ENCODE results near the gene RAB10.
A peak's percentile ranks its signal among the peaks of the same experiment; 100 is the strongest.
"Not testable (repeated sequence)": the region's sequence is repeated elsewhere in the genome, so short reads cannot be mapped to it uniquely, and the experiment has no call there.

The RAB10 gene

DNA sequence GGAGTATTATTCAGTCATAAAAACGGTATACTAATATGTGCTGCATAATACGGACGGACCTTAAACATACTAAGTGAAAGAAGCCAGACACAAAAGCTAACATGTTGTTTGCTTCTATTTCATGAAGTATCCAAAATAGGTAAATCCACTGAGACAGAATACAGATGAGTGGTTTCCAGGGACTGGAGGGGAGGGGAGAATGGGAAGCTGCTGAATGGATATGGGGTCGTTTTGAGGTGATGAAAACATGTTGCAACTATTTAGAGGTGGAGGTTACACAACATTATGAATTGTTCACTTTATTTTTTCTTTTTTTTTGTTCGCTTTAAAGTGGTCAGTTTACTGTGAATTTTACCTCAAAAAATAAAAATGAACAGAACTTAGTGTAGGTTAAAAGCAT, 52.9 kb downstream of the RAB10 start:
- DNase-seq, result no peak

DNA sequence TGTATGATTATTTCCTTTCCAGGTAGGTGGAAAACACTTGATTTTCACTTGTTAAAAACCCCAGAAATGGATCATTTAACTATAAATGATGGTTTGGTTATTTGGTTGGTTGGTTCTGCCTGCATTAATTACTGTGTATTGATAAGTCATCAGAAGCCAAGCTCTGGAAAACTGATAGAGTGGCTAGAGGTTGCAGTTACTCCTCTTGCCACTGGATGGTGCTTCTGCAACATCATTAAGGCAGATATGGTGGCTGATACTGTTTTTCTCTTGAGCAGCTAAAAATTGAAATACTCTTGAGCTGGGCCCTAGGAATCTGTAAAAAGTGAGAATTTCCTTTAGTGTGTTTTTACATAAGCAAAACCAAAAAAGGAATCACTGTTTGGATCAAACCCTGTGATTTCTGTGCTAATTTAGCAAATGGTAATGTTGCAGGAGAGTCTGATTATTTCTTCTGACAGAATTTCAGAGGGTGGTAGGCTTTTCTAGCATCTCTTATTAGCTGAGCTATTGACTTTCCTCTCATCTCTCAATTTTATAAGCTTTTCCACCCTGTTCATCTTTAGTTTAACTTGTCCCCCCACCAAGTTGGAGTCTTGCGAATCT, 54.3 kb downstream of the RAB10 start:
- peak in 12 of 56 donors; percentile 3 to 39 (median 21) for DNase-seq

DNA sequence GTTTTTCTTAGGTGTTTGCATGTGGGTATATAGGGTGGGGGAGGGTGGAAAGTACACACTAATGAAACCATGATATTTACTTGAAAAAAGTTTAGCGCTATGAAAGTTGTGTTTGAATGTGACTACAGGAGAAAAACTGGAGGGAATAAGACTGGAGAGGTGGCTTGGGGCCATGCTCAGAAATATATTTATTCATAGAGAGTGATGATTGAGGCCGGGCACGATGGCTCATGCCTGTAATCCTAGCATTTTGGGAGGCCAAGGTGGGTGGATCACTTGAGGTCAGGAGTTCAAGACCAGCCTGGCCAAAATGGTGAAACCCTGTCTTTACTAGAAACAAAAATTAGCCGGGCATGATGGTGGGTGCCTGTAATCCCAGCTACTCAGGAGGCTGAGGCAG, 55.0 kb downstream of the RAB10 start:
- not testable (repeated sequence) for DNase-seq

DNA sequence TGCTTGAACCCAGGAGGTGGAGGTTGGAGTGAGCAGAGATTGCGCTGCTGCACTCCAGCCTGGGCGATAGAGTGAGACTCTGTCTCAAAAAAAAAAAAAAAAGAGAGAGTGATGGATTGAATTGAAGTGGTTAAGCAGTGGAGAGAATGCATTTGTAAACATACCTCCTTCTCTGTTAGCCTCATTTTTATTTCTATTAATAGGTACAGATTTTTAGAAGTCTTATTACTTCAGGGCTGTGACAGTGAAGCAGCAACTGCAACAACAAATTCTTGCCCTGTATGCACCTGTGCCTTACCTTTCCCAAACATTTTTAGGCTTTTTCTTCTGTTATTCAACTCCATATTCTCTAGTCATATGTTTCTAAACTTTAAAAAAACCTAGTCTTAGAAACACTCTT, 55.5 kb downstream of the RAB10 start:
- no peak for DNase-seq

DNA sequence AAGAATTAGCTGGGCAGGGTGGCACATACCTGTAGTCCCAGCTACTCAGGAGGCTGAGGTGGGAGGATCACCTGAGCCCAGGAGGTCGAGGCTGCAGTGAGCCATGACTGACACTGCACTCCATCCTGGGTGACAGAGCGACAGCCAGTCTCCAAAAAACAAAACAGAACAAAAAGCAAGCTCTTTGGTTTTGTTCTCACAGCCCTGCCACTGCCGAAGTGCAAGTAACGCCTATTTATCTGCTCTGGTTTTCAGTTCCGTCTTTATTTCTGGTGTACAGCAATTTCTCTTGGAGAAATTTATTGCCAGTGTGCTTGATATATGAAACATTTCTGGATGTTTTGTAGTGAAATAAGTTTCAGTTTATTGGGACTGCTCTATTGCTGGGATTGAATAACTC, 61.9 kb downstream of the RAB10 start:
- no peak for DNase-seq

DNA sequence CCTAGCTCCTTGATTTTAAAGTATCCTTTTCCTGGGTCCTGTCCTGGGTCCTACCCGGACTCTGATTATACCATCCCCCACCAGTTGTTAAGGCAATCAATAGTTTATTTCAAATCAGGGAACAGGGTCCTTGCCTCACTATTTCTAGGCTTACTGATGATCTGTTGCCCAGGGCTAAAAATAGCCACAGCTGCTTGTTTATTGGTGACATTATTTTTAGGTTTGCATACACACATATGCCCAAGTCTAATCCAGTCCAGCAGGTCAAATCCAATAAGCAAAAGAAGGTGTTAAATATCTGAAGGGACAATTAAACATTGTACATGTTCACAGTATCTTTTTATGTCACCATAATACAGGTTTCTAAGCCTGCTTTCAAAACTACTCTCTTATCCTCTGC, 66.0 kb downstream of the RAB10 start:
- DNase-seq, result no peak

DNA sequence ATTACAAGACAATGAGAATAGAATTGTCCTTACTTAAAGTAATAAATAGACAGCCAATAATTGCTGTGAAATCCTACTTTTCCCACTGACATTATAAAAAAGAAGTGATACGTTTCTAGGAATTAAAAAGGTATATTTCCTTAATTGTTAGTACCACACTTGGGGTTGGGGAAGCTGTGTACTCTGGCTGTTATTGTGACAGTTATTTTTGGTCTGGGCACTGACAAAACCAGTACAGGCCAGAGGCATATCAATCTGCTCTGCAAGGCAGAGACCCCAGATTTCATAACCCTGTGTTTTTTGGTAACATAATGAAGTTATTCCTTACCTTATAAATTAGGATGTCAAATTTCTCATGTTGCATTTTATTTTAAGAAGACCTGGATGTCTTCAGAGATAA, 66.5 kb downstream of the RAB10 start:
- DNase-seq, result no peak

DNA sequence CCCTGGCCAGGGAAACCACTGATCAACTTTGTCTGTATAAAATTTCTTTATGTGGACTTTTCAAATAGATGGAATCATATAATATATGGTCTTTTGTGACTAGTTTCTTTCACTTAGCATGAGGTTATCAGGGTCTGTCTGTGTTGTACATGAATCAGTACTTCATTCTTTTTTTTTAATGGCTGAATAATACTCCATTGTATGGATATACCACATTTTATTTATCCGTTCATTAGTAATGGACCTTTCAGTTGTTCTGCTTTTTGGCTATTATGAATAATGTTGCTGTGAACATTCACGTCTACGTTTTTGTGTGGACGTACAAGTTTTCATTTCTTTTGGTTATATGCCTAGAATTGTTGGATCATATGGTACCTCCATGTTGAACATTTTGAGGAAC, 69.9 kb downstream of the RAB10 start:
- DNase-seq, result no peak

DNA sequence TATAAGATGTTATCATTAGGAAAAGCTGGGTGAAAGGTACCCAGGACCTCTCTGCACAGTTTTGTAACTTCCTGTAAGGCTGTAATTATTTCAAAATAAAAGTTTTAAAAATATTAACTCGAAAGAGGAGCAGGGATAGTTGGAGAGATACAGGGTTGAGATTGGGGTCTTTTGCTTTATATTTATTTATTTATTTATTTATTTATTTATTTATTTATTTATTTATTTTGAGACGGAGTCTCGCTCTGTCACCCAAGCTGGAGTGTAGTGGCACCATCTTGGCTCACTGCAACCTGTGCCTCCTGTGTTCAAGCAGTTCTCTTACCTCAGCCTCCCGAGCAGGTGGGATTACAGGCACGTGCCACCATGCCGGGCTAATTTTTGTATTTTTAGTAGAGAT, 74.8 kb downstream of the RAB10 start:
- not testable (repeated sequence) for DNase-seq

DNA sequence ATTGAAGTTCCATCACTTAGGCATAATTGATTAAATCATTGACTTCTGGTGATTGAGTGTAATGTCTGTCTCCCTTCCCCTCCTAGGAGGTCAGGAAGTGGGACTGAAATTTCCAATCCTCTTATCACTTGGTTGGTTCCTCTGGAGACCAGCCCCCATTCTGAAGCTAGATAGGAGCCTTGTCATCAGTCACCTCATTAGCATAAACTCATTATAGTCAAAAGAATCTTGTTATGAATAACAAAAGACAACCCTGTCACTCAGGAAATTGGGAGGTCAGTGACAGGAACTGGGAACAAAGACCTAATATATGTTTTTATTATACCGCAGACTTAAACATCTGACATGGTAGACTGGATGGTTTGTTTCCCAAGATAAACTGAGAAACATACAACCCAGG, 78.3 kb downstream of the RAB10 start:
- no peak for DNase-seq

DNA sequence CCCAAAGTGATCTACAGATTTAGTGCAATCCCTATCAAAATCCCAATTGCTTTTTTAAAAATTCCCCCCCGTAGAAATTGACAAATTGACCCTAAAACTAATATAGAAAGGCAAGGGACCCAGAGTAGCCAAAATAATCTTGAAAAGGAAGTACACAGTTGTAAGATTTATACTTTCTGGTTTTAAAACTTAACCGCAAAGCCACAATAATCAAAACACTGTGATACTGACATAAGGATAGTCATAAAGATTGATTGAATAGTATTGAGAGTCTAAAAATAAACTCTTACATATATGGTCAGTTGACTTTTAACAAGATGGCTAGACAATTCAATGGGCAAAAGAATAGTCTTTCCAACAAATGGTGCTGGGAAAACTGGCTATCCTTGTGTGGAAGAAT, 80.3 kb downstream of the RAB10 start:
- no peak for DNase-seq

DNA sequence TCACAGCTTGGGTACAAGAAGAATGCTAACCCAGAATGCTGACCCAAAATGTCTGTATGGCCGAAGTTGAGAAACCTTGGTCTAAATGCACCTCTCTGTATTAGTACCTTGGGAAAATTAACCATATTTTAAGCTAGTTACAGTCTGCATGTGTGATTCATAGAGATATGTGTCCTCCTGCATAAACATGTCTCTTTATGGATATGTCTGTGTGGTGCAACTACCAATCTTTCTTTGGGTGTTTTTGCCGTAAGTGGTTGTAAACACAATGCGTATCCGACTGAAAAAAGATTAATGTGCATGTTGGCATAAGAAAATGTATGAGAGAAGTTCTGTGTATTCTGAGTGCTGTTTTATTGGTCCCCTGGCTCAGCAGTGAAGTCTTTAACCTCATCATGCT, 84.8 kb downstream of the RAB10 start:
- no peak for DNase-seq

DNA sequence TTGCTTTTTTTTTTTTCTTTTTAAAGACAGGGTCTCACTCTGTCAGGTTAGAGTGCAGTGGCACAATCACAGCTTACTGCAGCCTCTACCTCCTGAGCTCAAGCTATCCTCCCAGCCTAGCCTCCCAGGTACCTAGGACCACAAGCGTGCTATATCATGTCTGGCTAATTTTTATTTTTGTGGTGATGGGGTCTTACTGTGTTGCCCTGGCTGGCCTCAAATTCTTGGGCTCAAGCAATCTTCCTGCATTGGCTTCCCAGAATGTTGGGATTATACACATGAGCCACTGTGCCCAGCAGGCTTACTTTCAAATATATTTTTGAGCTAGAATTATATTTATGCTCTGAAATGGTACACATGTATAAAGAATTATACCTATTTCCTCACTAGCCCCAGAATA, 85.6 kb downstream of the RAB10 start:
- DNase-seq, result no peak

DNA sequence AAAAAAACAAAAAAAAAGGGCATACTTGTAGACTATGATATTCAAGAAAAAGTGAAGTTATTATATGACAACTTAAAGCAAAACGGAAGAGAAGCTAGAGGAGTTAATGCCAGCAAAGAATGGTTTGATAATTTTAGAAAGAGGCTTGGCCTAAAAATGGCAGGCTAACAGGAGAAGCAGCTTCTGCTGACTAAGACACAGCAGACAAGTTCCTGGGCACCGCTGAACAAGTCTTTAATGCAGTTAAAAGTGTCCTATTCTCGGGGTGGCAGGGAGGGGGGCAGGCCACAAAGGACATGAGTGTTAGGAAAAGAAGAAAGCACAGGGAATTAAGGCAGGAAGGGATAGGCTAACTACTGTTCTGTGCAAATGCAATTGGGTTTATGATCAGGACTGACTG, 88.7 kb downstream of the RAB10 start:
- peak in 1 of 56 donors; percentile 4 for DNase-seq

DNA sequence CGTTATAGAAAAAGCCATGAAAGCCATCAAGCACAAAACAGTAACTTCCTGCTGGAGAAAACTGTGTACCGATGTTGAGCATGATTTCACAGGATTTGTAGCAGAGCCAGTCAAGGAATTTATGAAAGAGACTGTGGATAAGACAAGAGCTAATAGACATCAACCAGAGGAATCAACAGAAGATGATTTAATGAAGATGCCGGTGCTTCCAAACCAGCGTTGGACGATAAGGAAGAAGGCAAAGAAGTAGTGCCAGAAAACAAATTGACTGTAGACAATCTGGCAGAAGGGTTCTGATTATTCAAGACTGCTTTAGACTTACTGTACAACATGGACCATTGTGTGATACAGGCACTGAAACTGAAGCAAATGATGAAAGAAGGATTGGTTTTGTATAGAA, 89.5 kb downstream of the RAB10 start:
- no peak for DNase-seq

DNA sequence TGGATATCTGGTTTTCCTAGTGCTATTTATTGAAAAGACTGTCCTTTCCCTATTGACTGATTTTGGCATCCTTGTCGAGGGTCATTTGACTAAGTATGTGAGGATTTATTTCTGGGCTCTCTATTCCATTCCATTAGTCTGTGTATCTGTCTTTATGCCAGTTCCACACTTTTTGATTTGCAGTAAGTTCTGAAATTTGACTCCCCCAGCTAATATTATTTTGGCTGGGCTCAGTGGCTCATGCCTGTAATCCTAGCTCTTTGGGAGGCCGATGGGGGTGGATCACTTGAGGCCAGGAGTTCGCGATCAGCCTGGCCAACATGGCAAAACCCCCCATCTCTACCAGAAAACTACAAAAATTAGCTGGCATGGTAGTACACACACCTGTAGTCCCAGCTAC, 92.2 kb downstream of the RAB10 start:
- DNase-seq, result no peak

DNA sequence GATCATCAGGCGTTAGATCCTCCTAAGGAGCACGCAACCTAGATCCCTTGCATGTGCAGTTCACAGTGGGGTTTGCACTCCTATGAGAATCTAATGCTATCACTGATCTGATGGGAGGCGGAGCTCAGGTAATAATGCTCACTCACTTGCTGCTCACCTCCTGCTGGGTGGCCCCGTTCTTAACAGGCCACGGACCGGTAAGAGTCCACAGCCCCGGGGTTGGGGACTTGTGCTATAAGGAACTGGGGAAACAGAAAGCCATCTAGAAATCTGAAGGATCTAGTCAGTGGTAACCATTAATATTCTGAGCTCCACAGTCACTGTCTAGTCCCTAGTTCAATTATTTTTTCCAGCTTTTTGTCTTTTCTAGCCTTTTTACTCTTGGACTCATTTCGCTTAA, 94.3 kb downstream of the RAB10 start:
- no peak for DNase-seq

DNA sequence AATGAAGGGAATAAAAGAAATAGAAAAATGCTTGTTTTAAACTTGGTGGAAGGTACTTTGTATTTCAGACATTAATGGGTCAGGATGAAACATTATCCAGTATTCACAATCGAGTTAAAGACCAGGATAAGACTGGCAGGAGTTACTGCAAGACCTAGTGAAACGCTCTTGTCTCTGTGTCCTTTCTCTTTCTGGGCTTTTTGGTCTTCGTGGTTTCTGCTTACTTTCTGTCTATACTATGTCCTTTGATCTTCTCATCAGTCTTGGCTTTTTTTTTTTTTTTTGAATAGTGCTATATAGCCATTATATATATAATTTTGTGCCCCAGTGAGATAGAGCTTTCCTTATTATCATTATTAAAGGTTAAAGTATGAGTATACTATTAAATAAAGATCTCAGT, 96.9 kb downstream of the RAB10 start:
- no peak for DNase-seq

DNA sequence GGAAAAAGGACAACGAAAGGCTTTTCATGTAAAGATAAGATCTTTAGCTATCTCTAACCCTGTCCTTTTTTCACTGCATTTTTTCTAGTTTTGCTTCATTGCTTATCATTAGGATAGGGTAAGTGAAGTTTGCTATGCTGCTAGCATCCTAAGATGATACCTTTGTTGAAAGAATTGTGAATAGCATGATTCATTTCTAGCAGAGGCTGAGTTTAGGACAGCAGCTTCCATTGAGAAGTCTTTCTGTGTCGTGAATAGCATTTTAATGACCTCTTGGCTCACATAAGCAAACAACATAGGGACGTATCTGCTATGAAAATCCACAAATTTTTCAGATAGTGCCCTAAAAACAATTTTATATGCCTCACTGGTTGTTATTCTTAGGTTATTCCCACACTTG, 102.6 kb downstream of the RAB10 start:
- no peak for DNase-seq

DNA sequence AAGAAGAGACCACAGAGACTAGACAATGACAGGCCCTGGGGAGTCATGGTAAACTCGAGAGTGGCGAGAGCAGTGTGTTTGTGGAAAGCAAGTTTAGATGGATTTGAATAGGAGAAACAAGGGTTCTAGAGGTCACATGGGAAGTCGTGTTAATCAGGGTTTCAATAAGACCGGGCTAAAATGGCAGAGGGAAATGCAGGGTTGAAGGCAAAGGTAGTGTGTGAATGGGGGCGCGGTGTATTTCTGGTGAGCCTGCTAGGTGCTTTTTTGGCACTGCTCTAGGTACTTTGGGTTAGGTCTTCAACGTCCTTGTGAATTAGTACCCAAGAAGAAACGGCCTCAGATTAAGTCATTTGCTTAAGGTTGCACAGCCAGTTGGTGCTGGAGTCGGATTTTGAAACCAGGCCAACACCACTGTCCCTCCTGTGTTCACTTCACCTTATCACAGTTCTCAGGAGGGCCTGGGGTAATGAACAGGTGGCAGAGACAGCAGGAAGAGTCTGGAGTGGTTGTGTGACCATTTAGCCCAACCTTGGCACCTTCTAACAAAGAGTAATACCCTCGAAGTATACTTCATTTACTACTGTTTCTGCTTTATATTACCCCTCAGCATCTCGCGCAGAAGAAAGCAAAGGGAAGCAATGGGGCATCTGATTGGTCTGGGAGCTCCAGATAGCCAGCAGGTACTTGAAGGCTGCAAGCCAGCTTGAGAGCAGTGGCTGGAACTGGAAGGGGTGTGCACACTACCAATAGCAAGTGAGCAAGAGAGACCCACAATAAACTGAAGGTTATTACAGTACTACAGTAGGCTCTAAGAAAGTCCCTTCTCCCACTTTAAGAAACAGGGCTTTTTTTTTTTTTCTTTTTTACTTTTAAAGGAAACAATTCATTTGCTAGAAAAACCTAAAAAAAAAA, 105.6 kb downstream of the RAB10 start:
- DNase-seq, result no peak

DNA sequence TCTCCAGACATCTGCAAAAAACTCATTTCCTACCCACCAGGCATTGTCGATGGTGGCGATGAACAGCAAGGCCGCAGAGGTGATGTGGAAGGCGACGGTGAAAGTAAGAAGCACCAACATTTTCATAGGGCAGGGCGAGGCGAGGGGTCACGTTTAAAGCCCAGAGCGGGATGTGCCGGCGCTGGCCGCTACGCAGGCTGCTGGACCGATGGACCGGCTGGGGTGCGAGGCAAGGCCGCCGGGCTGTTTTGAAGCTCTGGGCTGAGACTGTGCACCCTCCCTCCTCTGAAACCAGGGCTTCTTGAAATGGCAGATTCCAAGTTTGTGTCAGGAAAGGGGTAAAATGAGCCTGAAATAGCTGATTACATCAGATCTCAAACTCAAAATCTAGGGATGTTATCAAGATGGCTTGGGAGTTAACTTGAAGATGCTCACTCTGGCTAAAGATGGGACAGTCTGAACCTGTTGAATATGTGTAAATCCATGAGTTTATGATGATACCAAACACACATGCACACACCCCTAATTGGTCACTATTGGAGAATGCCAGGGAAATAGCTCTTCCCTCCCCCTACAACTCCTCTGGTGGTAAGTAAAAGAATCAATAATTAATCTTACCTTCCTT, 107.4 kb downstream of the RAB10 start:
- no peak for DNase-seq

DNA sequence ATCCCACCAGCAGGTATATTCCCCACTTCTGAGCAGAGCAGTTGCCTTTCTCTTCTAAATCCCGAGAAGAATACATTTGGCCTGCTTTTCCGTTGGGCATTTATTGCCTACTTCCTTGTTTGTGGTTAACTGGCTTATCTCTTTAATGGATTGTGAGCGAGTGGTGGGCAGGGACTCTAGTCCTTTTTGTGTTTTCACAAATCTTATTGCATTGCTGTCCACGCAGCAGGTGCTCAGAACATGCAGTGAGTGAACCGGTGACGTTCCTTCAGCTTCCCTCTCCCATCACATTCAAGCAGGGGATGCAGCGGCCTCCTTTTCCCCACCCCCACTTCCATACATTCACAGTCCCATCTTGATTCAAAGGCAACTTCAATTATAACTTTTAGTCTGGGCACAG, 110.1 kb downstream of the RAB10 start:
- no peak for DNase-seq

All from nucleus accumbens (tissue), 56 donors.